HG02678 (cell line): ENCODE results near the gene GCAT.

Source experiments
- ATAC-seq: cut with Tn5 transposase; IDR thresholded peaks from one replicate; pipeline ENCODE4 v1.9.1; 2021; ENCODE audit warnings: mild to moderate bottlenecking, moderate library complexity; ENCODE audit not compliant: unreplicated experiment

The GCAT gene

GRCh38 chr22:37831472-37831871 lies 23.7 kb downstream of the GCAT start:
- ATAC-seq = no peak

GRCh38 chr22:37832022-37832857 lies 24.5 kb downstream of the GCAT start:
- no peak for ATAC-seq

GRCh38 chr22:37842015-37842793 lies 34.5 kb downstream of the GCAT start:
- no peak for ATAC-seq

- ATAC-seq = peak; percentile 44
Measured at GRCh38 chr22:37843741-37844089, 36.0 kb downstream of the GCAT start.

- no peak for ATAC-seq
Measured at GRCh38 chr22:37844904-37845329, 37.2 kb downstream of the GCAT start.

- ATAC-seq = no peak
Measured at GRCh38 chr22:37846433-37846832, 38.7 kb downstream of the GCAT start.

- ATAC-seq = no peak
Measured at GRCh38 chr22:37848587-37849088, 40.9 kb downstream of the GCAT start.

GRCh38 chr22:37849089-37849751 lies 41.5 kb downstream of the GCAT start, which contains the start of gene EIF3L:
Gene EIF3L, plus strand, starts transcription at chr22:37849419. Its CDS starts 31 bp downstream, at chr22:37849450.
- peak; percentile 67 for ATAC-seq

GRCh38 chr22:37850801-37851200 lies 43.1 kb downstream of the GCAT start:
- no peak for ATAC-seq

GRCh38 chr22:37852418-37852817 lies 44.7 kb downstream of the GCAT start:
- no peak for ATAC-seq

- ATAC-seq = no peak
Measured at GRCh38 chr22:37854946-37855345, 47.2 kb downstream of the GCAT start.

GRCh38 chr22:37855462-37855861 lies 47.7 kb downstream of the GCAT start:
- no peak for ATAC-seq

- ATAC-seq = no peak
Measured at GRCh38 chr22:37860796-37861421, 53.2 kb downstream of the GCAT start.

- ATAC-seq = no peak
Measured at GRCh38 chr22:37862570-37863325, 55.0 kb downstream of the GCAT start.

- ATAC-seq = no peak
Measured at GRCh38 chr22:37865510-37865909, 57.8 kb downstream of the GCAT start.
